ENCODE data around the gene RAB25. TPM values are rescaled to one million over a fixed set of nuclear protein-coding genes. Genes with fewer than 3 reads are reported as not detected.
"Not testable (repeated sequence)": the region's sequence is repeated elsewhere in the genome, so short reads cannot be mapped to it uniquely, and the experiment has no call there.

The RAB25 gene
- not detected in 2 replicates for total RNA-seq

GRCh38 chr1:156060937-156061636, at the start of gene RAB25:
TSS of gene RAB25 (plus strand) at chr1:156061160. CDS start at chr1:156061401, 241 bp downstream.
- no peak for DNase-seq

DNA sequence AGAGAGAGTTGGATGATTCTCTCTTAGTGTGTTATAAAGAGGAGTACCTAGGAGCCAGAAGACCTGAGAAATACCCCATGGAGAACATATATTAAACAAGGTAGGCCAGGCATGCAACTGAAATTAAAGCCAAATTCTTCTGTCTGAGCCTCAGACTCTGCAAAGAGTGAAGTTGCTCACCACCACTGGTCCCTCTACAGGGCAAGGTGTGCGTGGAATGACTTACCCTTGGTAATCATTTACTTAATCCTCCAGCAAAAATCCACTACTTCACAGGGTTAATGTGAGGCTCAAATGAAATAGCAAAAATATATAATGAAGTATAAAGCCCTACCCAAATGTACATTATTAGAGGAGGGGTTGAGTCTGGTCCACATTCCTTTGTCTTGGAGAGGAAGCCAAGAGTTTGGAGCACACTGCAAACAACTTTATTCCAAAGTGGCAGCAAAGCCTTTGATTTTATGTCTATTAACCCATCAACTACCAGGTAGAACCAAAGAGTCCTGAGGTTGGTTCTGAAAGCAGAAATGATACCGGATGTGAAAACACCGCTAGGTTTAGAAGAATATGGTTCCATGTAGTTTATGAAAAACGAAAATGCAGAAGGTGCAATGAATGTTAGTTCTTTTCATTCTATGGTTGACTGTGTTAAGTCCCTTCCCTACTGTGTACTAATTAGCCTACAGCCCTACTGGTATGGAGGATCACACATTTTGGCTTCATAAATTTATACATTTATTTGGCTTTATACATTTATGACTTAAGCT, 48.7 kb upstream of the RAB25 start:
- no peak for DNase-seq

DNA sequence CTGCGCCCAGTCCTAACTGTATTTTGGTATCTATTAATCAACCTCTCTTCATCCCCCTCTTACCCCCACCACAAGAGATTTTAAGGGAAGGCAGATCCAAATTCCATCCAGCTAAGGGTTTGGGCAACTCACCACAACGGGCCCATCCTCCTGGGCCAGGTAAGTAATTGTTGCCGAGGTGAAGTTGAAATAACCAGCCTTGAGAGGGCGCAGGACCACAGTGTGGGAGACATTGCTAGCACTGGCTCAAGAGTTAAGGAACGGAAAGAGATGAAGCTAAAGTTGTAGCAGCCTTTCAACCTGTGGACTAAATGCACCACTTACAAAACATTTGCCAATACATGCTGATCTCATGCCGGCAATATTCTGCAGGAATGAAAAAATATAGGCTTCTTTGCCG, 46.1 kb upstream of the RAB25 start:
- DNase-seq, result no peak

DNA sequence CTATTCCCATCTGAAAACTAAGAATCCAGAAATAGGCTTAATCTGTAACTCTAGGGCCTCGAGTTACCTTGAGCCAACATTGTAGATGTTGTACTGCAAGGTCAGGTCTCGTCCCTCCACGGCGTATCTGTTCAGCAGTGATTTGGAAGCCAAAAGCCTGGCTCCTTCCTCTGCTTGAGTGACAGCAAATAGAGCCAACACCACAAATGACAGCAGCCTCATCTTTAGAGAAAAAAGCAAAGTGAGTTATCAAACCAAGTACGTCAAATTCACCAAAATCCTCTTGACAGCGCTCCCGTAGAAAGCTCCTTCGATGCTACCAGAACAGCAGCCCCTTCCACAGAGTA, 41.0 kb upstream of the RAB25 start:
- no peak for DNase-seq

- peak; percentile 97 for DNase-seq
These were observed 40.5 kb upstream of the RAB25 start, which contains the start of gene SSR2 for GRCh38 chr1:156020293-156021092. TSS of gene SSR2 (minus strand) at chr1:156020951. CDS start at chr1:156020167, 784 bp downstream.

DNA sequence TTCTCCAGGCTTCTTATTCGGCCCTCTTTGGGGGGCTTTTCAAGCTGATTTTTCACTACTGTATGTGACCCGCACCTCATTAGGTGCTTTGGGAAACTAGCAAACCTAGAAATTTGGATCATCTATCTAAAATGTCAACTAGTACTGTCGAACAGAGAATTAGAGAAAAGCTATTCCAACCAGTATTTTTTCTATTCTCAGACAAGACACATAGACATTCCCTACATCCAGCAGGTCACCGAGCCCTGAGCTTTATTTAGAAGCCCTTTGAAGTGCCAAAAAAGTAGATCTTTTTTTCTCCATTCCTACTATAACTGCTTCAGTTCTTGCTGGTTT, 39.9 kb upstream of the RAB25 start:
- DNase-seq, result no peak

DNA sequence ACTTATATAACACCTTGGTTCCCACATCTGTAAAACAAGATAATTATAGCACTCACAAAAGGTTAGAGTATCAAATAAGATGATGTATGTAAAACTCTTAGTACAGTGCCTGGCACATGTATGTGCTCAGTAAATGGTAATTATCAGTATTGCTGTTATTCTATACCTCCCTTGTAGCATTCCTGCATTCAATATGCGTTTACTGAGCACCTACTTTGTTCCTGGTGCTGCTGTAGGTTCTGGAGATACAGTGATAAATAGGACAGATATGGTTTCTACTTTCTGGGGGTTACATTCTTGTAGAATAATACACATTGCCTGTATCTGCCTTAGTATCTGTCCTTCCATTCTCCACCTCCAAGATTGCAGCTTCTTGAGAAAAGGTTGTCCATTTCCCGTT, 39.0 kb upstream of the RAB25 start:
- DNase-seq, result no peak

- DNase-seq, result no peak
These were observed 36.2 kb upstream of the RAB25 start for GRCh38 chr1:156024801-156025200.

DNA sequence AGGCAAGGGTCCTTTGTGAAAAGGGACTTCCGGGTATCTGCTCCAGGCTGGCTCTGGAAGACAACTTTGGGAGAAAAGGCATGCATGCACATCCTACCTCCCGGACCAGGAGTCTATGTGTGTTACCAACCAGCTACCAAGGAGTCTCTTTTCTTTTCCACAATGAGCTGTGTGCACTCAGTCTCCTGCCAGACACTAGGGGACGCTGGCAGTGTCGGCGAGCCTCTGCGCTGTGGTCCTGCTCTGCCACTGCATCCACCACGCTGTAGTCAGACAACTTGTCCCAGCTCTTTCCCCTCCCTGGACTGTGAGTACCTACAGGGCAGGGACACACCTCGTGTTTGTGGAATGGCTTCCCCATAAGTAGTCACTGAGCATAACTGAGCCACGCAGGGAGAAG, 35.1 kb upstream of the RAB25 start:
- DNase-seq, result peak; percentile 82

DNA sequence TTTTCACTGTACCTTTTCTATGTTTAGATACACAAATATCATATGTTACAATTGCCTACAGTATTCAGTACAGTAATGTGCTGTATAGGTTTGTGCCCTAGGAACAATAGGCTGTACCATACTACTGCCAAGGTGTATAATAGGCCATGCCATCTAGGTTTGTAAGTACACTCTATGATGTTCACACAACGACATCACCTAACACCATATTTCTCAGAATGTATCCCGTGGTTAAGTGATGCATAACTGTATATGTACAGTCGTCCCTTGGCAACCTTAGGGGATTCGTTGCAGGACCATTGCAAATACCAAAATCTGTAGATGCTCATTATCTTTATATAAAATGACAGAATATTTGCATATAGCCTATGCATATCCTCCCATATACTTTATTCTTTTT, 34.4 kb upstream of the RAB25 start:
- DNase-seq, result no peak

GRCh38 chr1:156033011-156033410, 27.9 kb upstream of the RAB25 start:
- DNase-seq, result peak; percentile 66

- DNase-seq, result not testable (repeated sequence)
These were observed 26.0 kb upstream of the RAB25 start for GRCh38 chr1:156034991-156035390.

DNA sequence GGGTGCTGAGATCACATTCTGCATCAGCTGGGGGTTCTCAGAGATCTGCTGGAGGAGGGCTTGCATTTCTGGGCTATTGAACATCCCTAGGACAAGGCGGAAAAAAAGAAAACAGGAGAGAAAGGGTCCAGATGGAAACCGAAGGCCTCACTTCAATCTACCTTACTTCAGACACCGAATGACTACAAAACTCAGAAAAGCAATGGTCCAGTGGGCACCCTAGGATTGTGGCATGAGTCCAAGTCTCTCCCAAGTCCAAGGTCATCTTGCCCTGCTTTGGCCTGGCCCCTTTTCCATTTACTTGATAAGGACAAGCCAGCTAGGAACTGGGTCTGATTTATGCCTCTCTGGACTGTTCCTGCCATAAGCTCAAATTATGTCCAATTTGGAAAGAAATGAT, 18.1 kb upstream of the RAB25 start:
- no peak for DNase-seq

- DNase-seq, result no peak
These were observed 15.9 kb upstream of the RAB25 start for GRCh38 chr1:156045076-156045475.

GRCh38 chr1:156048663-156049258, 12.2 kb upstream of the RAB25 start:
- peak; percentile 33 for DNase-seq

DNA sequence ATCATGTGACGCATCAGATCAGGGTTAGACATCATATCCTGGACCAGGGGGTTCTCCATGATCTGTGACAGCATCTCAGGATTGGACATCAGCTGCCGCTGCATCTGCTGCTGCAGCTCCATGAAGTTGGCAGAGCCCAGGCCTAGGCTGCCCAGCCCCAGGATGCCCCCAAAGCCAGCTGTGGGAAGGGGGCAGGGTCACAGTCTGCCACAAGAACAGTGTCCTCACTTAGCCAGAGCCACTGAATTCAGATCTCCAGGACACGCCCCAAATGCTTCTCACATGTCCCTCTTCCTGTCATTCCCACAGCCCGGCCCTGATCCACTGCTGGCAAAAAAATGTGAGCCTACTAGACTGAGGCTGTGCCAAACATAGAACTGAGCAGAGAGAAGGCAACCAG, 10.6 kb upstream of the RAB25 start:
- DNase-seq, result no peak

DNA sequence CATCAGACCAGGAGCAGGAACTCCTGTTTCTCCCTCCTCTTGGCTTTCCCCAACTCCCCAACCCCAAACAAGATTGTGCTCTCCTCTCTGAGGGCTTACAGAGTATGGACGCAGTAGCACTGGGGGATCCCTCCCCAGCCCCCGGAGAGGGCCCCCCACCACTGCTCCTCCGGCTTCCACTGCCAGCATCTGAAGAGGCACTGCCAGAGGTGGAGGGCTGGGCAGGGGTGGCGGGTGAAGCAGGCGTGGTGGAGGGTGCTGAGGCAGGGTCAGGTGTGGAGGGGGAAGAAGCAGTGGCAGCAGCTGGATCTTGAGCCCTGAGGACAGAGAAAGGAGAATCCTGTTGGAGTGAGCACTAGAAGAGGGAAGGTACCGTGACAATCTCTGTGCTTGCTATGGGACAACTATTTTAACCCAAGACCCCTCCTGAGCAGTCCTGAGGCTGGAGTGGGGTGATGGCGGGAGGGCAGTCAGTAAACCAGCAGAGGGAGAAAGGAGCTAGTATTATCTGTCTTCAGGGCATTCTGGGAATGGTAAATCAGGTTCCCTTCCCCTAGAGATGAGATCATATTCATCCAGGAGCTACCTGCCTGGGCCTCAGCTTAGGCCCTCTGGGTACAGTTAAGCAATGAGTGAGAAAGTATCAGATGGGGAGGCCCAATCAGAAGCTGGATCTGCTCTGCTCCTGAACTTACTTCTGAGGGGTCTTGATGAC, 9.8 kb upstream of the RAB25 start:
- no peak for DNase-seq

GRCh38 chr1:156052862-156053767, 7.8 kb upstream of the RAB25 start:
- peak; percentile 82 for DNase-seq

- peak; percentile 90 for DNase-seq
These were observed 7.0 kb upstream of the RAB25 start, which contains the start of gene UBQLN4 for GRCh38 chr1:156053768-156054499. TSS of gene UBQLN4 (minus strand) at chr1:156053798. CDS start at chr1:156053701, 97 bp downstream.

GRCh38 chr1:156054500-156055280, 6.3 kb upstream of the RAB25 start, which contains the start of gene LAMTOR2:
TSS of gene LAMTOR2 (plus strand) at chr1:156054782. CDS start at chr1:156054890, 108 bp downstream.
- peak; percentile 97 for DNase-seq
